CD4-positive, alpha-beta T cell treated with Interleukin-15 for 1 hour (primary cell): ENCODE results near the gene CADM1.

Source experiments
- DNase-seq: peaks from one replicate; pipeline ENCODE4 v3.0.0-alpha.2; 2020

Gene CADM1

DNA sequence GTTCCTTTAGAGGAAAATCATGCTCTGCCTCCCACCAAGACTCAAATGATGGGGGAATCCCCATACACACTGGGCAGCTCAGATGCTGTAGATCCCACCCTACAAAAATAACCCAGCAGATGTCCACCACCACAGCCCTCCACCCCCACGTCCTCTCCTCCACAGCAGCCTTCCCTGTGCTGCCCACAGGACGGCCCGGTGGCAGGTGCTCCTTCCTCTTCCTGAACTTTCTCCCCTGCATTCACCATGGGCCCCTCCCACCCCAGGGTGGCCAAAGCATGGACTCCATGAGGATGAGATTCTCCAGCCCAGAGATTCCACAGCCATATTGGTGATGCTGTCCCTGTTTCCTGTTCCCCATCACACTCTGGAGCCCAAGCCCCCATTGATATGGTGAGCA is 368.3 kb downstream of the CADM1 start:
- DNase-seq, result no peak

DNA sequence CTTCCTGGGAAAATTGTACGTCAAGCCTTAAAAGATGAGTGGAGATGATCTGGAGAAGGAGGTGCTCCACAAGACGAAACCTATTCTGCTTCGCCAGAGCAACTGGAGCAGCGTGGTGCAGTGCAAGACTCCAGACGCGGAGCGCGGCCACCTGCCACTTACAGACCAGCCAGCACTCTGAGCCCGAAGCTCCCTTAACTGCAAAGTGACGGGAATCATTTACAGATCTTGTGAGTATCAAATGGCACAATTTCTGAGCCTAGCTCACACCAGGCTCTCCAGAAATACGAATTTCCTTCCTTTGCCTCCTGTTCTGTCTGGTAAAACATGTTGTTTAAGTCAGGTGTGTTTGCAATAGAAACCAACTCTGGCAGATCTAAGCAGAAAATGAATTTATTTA is 369.3 kb downstream of the CADM1 start:
- DNase-seq, result no peak

DNA sequence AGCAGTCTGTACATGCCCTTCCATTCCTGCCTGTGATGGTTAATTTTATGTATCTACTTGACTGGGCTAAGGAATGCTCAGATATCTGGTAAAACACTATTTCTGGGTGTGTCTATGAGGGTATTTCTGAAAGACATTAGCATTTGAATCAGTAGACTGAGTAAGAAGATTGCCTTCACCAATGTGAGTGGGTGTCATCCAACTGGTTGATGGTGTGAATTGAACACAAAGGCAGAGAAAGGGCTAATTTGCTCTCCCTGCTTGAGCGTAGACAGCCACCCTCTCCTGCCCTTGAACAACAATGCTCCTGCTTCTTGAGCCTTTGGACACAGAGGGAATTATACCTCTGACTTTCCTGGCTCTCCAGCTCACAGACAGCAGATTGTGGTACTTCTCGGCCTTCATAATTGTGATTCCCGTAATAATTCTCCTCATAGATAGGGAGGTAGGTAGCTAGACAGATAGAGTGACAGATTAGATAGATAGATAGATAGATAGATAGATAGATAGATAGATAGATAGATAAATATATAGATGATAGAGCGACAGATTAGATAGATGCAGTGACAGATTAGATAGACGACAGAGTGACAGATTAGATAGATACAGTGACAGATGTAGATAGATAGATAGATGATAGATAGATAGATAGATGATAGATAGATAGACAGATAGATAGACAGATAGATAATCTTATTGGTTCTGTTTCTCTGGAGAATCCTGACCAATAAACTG is 370.6 kb downstream of the CADM1 start:
- DNase-seq, result no peak

DNA sequence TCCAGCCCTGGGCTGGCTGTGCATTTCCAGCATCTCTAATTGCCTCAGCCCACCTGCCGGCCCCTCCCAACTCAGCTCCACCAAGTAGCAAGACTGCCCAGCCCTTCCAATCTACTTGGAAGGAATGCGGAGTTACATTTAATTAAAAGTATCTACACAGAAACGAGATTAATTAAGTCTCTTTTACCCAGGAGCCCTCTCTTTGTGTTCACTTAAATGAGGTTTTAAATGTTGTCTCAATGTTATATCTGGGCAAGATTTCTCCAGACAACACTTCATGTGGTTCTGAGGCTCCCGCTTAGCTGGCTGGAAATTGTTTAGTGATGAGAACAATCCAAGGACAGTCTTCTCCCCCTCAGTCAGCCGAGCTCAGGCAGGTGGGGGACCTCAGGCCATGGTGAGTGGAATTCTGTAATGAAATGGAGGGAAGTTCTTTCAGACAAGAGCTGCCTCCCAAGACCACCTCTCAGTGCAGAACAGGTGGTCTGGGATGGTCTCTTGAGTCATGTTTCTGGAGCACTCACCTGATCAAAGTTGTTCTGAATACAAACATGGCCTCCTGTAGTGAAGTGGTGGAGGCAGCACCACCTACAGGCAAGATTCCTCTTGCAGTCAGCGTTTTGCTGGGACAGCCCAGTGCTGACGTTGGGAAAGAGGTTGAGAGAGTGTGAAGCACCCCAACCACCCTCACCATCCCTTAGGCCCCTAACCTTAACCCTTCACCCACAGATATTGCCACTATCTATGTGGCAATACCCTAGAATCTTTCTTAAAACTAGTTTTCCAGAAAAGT is 371.6 kb downstream of the CADM1 start:
- DNase-seq, result no peak

DNA sequence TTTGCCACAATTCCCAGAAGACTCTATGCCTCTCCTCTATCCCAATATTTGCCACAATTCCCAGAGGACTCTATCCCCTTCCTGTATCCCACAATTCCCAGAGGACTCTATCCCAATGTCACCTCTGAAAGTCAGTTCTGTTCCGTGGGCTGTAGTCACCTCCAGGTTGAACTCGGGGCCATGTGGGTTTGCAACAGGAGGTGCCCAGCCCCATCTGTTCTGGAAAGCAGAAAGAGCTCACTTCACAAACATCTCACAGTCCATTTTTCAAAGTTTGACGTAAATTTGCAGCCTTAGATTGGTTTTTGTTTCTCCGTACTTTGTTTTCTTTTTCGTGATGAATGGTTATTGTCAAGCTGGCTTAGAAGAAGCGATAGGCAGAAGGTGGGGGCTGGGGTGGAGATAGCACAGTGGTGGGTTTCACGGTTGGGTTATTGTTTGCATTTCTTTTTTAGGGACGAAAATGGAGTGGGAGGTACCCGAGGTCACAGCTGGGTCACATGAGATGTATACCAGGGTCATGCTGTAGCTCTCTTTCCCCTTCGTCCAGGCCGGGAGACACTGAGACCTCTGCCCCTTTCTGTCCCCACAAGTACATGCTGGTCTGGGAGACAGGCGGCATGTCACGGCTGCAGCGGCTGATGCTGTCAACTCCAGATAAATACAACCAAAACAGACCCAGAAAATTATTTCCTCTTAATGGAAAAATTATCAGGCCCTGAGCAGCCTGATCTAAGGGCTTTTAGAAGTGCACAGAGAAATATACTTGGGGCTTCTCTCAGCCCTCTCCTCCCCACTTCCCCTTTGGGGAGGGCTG is 374.5 kb downstream of the CADM1 start:
- DNase-seq, result no peak

DNA sequence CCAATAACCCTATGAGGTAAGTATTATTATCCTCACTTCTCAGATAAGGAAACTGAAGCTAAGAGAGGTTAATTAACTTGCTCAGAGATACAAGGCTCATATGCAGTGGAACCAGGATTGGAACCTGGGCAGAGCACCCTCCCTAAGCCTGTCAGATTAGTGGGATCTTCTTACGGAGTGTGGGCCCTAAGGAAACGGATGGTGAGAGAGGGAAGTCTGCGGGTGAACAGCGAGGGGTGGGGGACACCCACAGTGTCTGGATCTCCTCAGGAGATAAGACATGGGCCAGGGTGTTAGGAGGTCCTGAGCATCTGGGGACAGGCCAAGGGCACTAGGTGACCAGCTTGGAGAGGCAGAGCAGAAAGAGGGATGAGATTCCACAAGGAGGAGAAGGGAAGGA is 376.0 kb downstream of the CADM1 start:
- DNase-seq, result no peak

DNA sequence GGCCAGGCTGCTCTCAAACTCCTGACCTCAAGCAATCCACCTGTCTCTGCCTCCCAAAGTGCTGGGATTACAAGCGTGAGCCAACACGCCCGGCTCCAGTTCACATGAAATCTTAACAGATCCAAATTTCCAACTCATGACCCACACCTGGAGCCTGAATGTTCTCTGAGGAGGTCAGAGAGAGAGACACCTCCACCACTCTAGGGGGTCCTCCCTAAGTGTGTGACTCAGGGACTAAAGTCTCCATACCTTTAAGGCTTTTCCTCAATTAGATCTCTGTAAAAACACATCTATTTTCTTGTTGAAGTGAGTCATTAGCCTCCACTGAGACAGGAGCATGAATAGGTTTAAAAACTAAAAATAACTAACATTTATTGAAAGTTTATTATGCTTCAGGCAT is 376.4 kb downstream of the CADM1 start:
- DNase-seq, result no peak

DNA sequence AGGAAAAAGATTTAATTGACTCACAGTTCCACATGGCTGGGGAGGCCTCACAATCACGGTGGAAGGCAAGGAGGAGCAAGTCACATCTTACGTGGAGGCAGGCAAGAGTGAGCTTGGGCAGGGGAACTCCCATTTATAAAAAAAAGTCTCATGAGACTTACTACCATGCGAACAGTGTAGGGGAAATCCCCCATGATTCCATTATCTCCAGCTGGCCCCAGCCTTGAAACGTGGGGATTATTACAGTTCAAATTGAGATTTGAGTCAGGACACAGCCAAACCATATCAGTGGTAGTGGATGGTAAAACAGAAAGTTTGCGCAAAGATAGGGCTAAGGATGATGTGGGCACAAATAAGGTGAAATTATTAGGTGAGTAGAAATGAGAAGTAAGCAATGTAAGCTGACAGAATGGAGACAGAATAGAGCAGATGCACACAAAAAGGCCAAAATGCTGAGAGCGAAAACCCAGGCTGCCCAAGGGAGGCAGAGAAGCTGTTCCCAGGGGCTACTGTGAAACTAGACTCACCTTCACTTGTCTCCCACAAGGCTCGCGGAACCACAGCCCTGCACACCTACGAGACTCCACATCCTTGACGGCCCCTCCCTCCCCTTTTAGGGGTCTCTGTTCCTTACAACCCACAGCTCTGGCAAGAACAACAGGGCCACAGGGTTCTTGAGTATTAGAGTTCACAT is 377.6 kb downstream of the CADM1 start:
- no peak for DNase-seq

DNA sequence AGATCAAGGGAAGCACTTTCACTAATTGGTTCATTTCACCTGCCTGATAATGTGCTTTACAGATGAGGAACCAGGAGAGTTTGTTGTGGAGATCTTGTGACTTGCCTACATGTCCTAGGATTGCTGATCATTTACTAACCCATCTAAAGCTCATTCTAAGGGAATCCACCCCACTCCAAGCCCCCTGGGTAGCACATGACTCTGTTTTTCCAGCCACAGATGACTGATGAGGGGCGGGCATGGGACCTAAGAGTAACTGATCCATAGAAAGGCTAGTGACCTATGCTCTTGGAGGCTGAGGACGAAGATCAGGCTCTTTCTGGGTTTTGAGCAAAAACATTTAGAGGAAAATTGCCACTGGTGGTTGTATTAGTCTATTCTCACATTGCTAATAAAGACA is 378.1 kb downstream of the CADM1 start:
- DNase-seq, result no peak

DNA sequence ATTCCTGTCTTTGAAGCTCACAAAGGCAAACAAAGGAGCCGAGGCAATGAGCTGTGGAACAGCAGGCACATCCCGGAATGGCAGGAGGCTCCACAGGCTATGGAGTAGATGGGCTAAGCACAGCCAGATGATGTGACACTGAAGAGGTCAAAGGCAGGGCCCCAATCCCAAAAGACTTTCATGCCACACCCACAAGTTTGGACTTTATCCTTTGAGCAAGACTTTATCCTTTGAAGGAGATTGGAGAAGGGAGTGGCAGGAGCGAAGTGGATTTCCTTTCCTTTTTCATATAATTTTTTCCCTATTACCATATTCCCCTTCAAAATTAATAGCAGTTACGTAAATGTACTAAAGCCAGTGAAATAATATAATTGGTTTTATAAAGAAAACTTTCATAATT is 379.4 kb downstream of the CADM1 start:
- DNase-seq, result no peak

DNA sequence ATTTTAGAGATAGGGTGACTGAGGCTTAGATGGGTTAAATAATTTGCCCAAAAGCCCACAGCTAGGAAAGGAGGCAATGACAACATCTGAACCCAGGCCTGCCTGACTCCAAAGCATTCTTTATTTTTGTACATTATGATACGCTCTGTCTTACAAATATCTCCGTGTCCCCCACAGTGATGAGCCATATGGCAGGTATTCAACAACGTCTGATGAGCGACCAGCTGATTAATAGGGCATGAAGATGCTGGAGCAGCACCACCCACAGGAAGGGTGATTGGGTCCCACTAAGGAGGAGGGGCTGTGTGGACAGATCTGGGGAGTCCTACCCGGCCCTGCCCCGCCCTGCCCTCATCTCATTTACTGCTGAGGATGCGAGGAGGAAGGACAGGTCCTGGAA is 380.6 kb downstream of the CADM1 start:
- DNase-seq, result no peak

DNA sequence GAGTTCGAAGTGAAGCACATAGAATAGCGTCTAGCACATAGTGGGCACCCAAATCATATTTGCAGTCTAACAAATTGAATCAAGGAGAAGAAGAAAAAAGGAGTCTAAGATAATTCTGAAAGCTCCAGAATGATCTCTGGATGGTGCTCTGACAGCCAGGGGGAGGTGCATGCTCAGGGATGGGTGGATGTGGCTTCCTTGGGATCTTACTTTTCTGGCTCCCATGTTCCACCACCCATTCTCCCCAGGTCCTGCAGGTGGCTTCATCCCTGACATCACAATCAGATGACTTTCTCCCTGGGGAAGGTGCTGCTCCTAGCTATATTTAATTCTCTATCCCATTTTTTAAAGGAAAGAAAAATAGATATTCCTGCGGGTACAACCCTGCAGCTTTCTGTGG is 381.9 kb downstream of the CADM1 start:
- DNase-seq, result no peak
